HCT116 (cell line): ENCODE measurements around the gene ANKRD16. TPM values are rescaled to one million over a fixed set of nuclear protein-coding genes. Genes with fewer than 3 reads are reported as not detected.

Source experiments
- ATAC-seq: fragments of 200-7000 bp; cut with Tn5 transposase; 2 replicates; pipeline ENCODE4 v1.9.1; 2020; ENCODE audit warnings: mild to moderate bottlenecking, moderate library complexity
- BruUV-seq: library from RNA; stranded (reverse); fragments of 400-500 nt; replicated peaks from 2 replicates; lab custom pipeline; 2021; lab: Mats Ljungman, UMichigan
- CTCF ChIA-PET: fragments of 300-600 bp; sonication (Branson Sonifier 250); formaldehyde crosslinking; loops from one replicate; lab custom pipeline; 2021; ENCODE audit warnings: antibody characterized with exemption; lab: Charles Lee
- POLR2A ChIA-PET: fragments of 300-600, 350-600 bp; sonication (Branson Sonifier 250); formaldehyde crosslinking; loops from one replicate; lab custom pipeline; 2021; ENCODE audit warnings: antibody characterized with exemption; lab: Charles Lee
- RAD21 ChIA-PET, 2 experiments: fragments of 300-600 bp; sonication (Branson Sonifier 250); formaldehyde crosslinking; loops; one replicate each; lab custom pipeline; 2023; ENCODE audit warnings: low total read pairs in 2 of 2; ENCODE audit not compliant: uncharacterized antibody in 2 of 2, unreplicated experiment in 2 of 2, low non-redundant PET in 1 of 2; lab: Charles Lee
- DNase-seq: peaks from one replicate; pipeline ENCODE4 v3.0.0-alpha.2; 2010; ENCODE audit warnings: low read depth, low spot score
- H2AFZ ChIP-seq: fragments of 200-600 bp; shearing (Covaris generic), sonication (generic); 2 replicates; pipeline ENCODE4 v1.6.1; 2017; ENCODE audit warnings: low read depth, mixed run types, mixed read lengths, antibody characterized with exemption, low read length; ENCODE audit not compliant: poor library complexity, severe bottlenecking
- H3K27ac ChIP-seq: 2 replicates; pipeline ENCODE4 v1.5.1; 2012; ENCODE audit warnings: low read depth, low read length
- H3K27me3 ChIP-seq: fragments of 200-600 bp; sonication (generic); 2 replicates; pipeline ENCODE4 v1.6.1; 2016; ENCODE audit warnings: mixed run types, low read length, mixed read lengths; ENCODE audit not compliant: insufficient read depth
- H3K36me3 ChIP-seq, 2 experiments: fragments of 200-500 bp in 1 of 2; fragments of 200-600 bp in 1 of 2; sonication (Bioruptor generic) in 1 of 2; sonication (generic) in 1 of 2; 2 replicates each; pipeline versions ENCODE4 v1.5.1 to v1.6.1; 2014 to 2016; ENCODE audit warnings: low read length in 2 of 2, inconsistent platforms in 1 of 2, mixed read lengths in 1 of 2, mixed run types in 1 of 2; ENCODE audit not compliant: insufficient read depth in 2 of 2, control insufficient read depth in 1 of 2
- H3K4me1 ChIP-seq, 2 experiments: fragments of 200-600 bp in 1 of 2; sonication (generic) in 1 of 2; 2 replicates each; pipeline versions ENCODE4 v1.5.1 to v1.6.1; 2012 to 2017; ENCODE audit warnings: low read length in 2 of 2, inconsistent platforms in 1 of 2, mild to moderate bottlenecking in 1 of 2, mixed read lengths in 1 of 2, mixed run types in 1 of 2, moderate library complexity in 1 of 2; ENCODE audit not compliant: insufficient read depth in 2 of 2, control insufficient read depth in 1 of 2
- H3K4me2 ChIP-seq: fragments of 200-600 bp; sonication (generic); 2 replicates; pipeline ENCODE4 v1.6.1; 2017; ENCODE audit warnings: mixed run types, low read length, mixed read lengths
- H3K4me3 ChIP-seq, 2 experiments: fragments of 200-600 bp in 1 of 2; sonication (generic) in 1 of 2; replicated peaks in 1 of 2; 2 replicates each; pipeline ENCODE4 v1.5.1; 2011 to 2016; ENCODE audit warnings: low read length in 2 of 2, control low read depth in 1 of 2, low read depth in 1 of 2, mild to moderate bottlenecking in 1 of 2, mixed read lengths in 1 of 2, mixed run types in 1 of 2
- H3K79me2 ChIP-seq: fragments of 200-600 bp; sonication (generic); 2 replicates; pipeline ENCODE4 v1.6.1; 2017; ENCODE audit warnings: mild to moderate bottlenecking, mixed run types, low read length, moderate library complexity, mixed read lengths; ENCODE audit not compliant: insufficient read depth
- H3K9ac ChIP-seq: fragments of 200-600 bp; sonication (generic); 2 replicates; pipeline ENCODE4 v1.6.1; 2016; ENCODE audit warnings: low read length, mixed read lengths
- H3K9me2 ChIP-seq: fragments of 200-600 bp; sonication (generic), shearing (Covaris generic); 2 replicates; pipeline ENCODE4 v1.6.1; 2017; ENCODE audit warnings: mixed run types, mild to moderate bottlenecking, moderate library complexity; ENCODE audit not compliant: insufficient read depth
- H3K9me3 ChIP-seq, 2 experiments: fragments of 200-500 bp in 1 of 2; fragments of 200-600 bp in 1 of 2; sonication (Bioruptor generic) in 1 of 2; sonication (generic) in 1 of 2; 2 replicates each; pipeline ENCODE4 v1.6.1; 2014 to 2017; ENCODE audit warnings: low read length in 2 of 2, mixed read lengths in 2 of 2, inconsistent platforms in 1 of 2, low read depth in 1 of 2, mild to moderate bottlenecking in 1 of 2, mixed run types in 1 of 2, moderate library complexity in 1 of 2; ENCODE audit not compliant: control insufficient read depth in 1 of 2, insufficient read depth in 1 of 2
- H4K20me1 ChIP-seq: fragments of 200-600 bp; sonication (generic), shearing (Covaris generic); 2 replicates; pipeline ENCODE4 v1.6.1; 2017; ENCODE audit warnings: mixed run types, mild to moderate bottlenecking, moderate library complexity; ENCODE audit not compliant: insufficient read depth
- EZH2phosphoT487 ChIP-seq: fragments of 200-600 bp; IDR thresholded peaks from 2 replicates; pipeline ENCODE4 v1.6.1; 2018; ENCODE audit warnings: antibody characterized with exemption, borderline replicate concordance
- FOSL1 ChIP-seq: IDR thresholded peaks from 2 replicates; pipeline ENCODE4 v1.6.1; 2012; ENCODE audit warnings: low read depth
- POLR2AphosphoS5 ChIP-seq: IDR thresholded peaks from 2 replicates; pipeline ENCODE4 v1.6.1; 2011; ENCODE audit warnings: mild to moderate bottlenecking, low read depth, low read length, moderate library complexity
- ZFX ChIP-seq: fragments of 450-650 bp; IDR thresholded peaks from 2 replicates; pipeline ENCODE4 v1.6.1; 2017
- intact Hi-C: fragments of 100-400 bp; cut with micrococcal nuclease; formaldehyde crosslinking; loops from 2 replicates; pipeline ENCODE4 v1.10.0; 2022
- total RNA-seq: library from RNA; stranded (reverse); gene quantifications from one replicate; pipeline ENCODE4 v1.2.1, GENCODE V29; 2021; ENCODE audit not compliant: unreplicated experiment
- TF ChIP-seq, protein P1 (sequence below), 3 experiments: fragments of 200-600 bp in 1 of 3; sonication (generic) in 1 of 3; IDR thresholded peaks in 2 of 3; conservative IDR thresholded peaks in 1 of 3; 2 replicates each; pipeline ENCODE4 v1.5.1; 2012 to 2017; ENCODE audit warnings: low read depth in 2 of 3, low read length in 2 of 3, antibody characterized with exemption in 1 of 3, borderline replicate concordance in 1 of 3, control low read depth in 1 of 3, mild to moderate bottlenecking in 1 of 3, mixed read lengths in 1 of 3, mixed run types in 1 of 3, moderate library complexity in 1 of 3; ENCODE audit not compliant: insufficient read depth in 1 of 3

ANKRD16 gene
- total RNA-seq, 1 experiment from 2014 or later: 9.4 TPM

DNA sequence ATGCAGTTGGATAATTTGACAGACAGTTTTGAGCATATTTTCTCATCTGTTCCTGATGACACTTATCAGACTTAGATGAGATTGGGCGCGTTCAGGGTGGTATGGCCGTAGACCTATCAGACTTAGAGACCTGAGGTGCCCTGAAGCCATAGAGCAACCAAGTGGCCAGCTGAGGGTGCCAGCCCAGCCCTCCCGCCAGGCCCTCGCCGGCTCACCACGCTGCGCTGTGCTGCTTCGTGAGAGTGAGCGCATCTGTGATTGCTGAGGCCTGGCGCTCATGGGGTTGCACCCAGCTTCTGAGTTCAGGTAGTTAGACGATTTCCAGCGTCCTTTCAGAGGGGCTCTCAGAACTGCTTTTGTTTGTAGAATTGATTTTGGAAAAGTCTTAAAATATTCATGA lies 10.6 kb upstream of the ANKRD16 start:
- H3K9me2 ChIP-seq: no peaks in the 10 kb centered on the region
- no TSS peak for BruUV-seq
- no peak for TF ChIP-seq ZFX
- TF ChIP-seq, protein P1, sequence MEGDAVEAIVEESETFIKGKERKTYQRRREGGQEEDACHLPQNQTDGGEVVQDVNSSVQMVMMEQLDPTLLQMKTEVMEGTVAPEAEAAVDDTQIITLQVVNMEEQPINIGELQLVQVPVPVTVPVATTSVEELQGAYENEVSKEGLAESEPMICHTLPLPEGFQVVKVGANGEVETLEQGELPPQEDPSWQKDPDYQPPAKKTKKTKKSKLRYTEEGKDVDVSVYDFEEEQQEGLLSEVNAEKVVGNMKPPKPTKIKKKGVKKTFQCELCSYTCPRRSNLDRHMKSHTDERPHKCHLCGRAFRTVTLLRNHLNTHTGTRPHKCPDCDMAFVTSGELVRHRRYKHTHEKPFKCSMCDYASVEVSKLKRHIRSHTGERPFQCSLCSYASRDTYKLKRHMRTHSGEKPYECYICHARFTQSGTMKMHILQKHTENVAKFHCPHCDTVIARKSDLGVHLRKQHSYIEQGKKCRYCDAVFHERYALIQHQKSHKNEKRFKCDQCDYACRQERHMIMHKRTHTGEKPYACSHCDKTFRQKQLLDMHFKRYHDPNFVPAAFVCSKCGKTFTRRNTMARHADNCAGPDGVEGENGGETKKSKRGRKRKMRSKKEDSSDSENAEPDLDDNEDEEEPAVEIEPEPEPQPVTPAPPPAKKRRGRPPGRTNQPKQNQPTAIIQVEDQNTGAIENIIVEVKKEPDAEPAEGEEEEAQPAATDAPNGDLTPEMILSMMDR (IDR thresholded peaks at IDR 0.05 in 2 of 3, conservative IDR thresholded peaks at IDR 0.05 in 1 of 3; ENCODE audit: borderline replicate concordance in 1 of 3, insufficient read depth in 1 of 3, low read depth in 2 of 3, low read length in 2 of 3): no peak
- no peak for TF ChIP-seq FOSL1
- H3K27ac ChIP-seq: no peak overlapping the region
- intact Hi-C loops: no loop called here
- ChIA-PET POLR2A (interaction anchor here (0.9 kb wide), 1 partner anchor 10 kb away, joined by 4 read pairs; the partner anchor contains the start of genes ANKRD16 and FBH1), RAD21 (interaction anchor here in 1 of 2 experiments (1.2 kb wide), 1 partner anchor 10 kb away, joined by 3 read pairs; the partner anchor contains the start of genes ANKRD16 and FBH1), CTCF (interaction anchor here (0.7 kb wide), 1 partner anchor 993 kb away, joined by 3 read pairs; no protein-coding TSS in a partner anchor)
- H2AFZ ChIP-seq: no peak overlapping the region
- DNase-seq (no peak), ATAC-seq (no peak)
- H3K36me3 ChIP-seq: peaks cover 3 to 21% of the 10 kb centered on the region in 2 experiments; a peak in 2 of 4 replicates
- H3K79me2 ChIP-seq: peaks cover 4% of the 10 kb centered on the region; the same call in 1 of the 2 replicates
- H4K20me1 ChIP-seq: no peaks in the 10 kb centered on the region
- H3K9me3 ChIP-seq: peaks cover 0 to 3% of the 10 kb centered on the region in 2 experiments; a peak in 1 of 4 replicates
- H3K4me2 ChIP-seq: no peak overlapping the region
- H3K27me3 ChIP-seq: no peaks in the 10 kb centered on the region
- no peaks in the 10 kb centered on the region for H3K4me1 ChIP-seq
- no peak overlapping the region for H3K9ac ChIP-seq
- H3K4me3 ChIP-seq: no peak overlapping the region

DNA sequence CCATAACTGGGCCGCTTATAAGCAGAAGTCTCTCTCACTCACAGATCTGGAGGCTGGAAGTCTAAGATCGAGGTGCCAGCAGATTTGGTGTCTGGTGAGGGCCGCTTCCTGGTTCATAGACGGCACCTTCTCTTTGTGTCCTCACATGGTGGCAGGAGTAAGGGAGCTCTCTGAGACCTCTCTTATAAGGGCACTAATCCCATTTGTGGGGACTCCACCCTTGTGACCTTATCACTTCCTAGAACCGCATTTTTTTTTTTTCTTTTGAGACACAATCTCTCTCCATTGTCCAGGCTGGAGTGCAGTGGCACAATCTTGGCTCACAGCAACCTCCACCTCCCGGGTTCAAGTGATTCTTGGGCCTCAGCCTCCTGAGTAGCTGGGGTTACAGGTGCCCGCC lies 8.5 kb upstream of the ANKRD16 start:
- DNase-seq: no peak
- TF ChIP-seq EZH2phosphoT487 (no peak), POLR2AphosphoS5 (no peak)
- H4K20me1 ChIP-seq: no peaks in the 10 kb centered on the region

More for the DNA sequence above, 8.5 kb upstream of the ANKRD16 start:
- H3K27ac ChIP-seq: no peak overlapping the region
- no peak overlapping the region for H3K4me3 ChIP-seq
- BruUV-seq: no TSS peak
- peaks cover 10 to 39% of the 10 kb centered on the region in 2 experiments; a peak in 2 of 4 replicates for H3K36me3 ChIP-seq
- no peak overlapping the region for H2AFZ ChIP-seq
- no peaks in the 10 kb centered on the region for H3K9me2 ChIP-seq
- no peak overlapping the region for H3K4me2 ChIP-seq
- RAD21 ChIA-PET: no interaction called here
- POLR2A ChIA-PET: interaction anchor here (2.1 kb wide), 1 partner anchor 8 kb away, joined by 4 read pairs; the partner anchor contains the start of genes ANKRD16 and FBH1
- CTCF ChIA-PET: no interaction called here
- H3K9me3 ChIP-seq: peaks cover 0 to 3% of the 10 kb centered on the region in 2 experiments; a peak in 1 of 4 replicates
- no peaks in the 10 kb centered on the region for H3K27me3 ChIP-seq
- no peak for ATAC-seq
- peaks cover 23% of the 10 kb centered on the region for H3K79me2 ChIP-seq
- H3K9ac ChIP-seq: no peak overlapping the region
- intact Hi-C loops: no loop called here
- no peaks in the 10 kb centered on the region for H3K4me1 ChIP-seq
